Non-pigmented ciliary epithelial cell (primary cell): ENCODE results near the gene MPDU1.
"Not testable (repeated sequence)": the region's sequence is repeated elsewhere in the genome, so short reads cannot be mapped to it uniquely, and the experiment has no call there.

Experiments used
- DNase-seq: peaks from one replicate; pipeline ENCODE4 v3.0.0-alpha.2; 2010; ENCODE audit warnings: low read depth

The MPDU1 gene

GRCh38 chr17:7614425-7615264 lies 31.0 kb downstream of the MPDU1 start, which contains the start of gene FXR2:
Gene FXR2, minus strand, starts transcription at chr17:7614897. Its CDS starts 365 bp downstream, at chr17:7614532.
- DNase-seq: peak; percentile 99

GRCh38 chr17:7615265-7615747 lies 31.7 kb downstream of the MPDU1 start:
- DNase-seq: no peak

- no peak for DNase-seq
Measured at GRCh38 chr17:7618608-7619007, 35.0 kb downstream of the MPDU1 start.

DNA sequence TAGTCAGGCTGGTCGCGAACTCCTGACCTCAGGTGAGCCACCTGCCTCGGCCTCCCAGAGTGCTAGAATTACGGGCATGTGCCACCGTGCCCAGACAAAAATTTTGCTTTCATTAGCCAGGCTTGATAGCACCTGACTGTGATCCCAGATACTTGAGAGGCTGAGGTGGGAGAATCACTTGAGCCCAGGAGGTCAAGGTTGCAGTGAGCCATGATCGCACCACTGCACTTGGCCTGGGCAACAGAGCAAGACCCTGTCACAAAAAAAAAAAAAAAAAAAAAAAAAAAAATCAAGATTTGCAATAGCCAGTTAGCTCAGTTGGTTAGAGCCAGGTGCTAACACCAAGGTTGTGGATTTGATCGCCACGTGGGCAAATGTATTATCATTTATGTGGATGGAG lies 37.2 kb downstream of the MPDU1 start:
- DNase-seq: no peak

- no peak for DNase-seq
Measured at GRCh38 chr17:7623661-7624060, 40.0 kb downstream of the MPDU1 start.

GRCh38 chr17:7625749-7626148 lies 42.1 kb downstream of the MPDU1 start:
- DNase-seq: not testable (repeated sequence)

DNA sequence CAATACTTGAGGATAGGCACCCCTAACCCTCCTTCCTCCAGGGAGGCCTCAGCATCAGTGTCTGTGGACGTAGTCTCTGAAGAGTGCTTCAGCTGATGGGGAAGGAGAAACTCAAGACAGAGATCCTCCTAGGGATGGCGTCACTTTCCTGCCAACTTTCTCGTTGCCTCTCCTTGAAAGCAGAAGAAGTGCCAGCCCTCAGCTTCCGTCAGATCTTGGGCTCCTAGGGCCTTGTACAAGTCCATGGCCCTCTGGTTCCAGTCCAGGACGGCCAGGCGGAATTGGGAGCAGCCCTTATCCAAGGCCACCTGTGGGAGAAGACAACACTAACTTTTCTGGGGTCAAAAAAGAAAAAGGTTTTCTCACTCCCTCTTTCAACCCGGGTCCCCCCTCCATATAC lies 42.7 kb downstream of the MPDU1 start:
- no peak for DNase-seq

GRCh38 chr17:7626956-7627249 lies 43.3 kb downstream of the MPDU1 start:
- DNase-seq: no peak

DNA sequence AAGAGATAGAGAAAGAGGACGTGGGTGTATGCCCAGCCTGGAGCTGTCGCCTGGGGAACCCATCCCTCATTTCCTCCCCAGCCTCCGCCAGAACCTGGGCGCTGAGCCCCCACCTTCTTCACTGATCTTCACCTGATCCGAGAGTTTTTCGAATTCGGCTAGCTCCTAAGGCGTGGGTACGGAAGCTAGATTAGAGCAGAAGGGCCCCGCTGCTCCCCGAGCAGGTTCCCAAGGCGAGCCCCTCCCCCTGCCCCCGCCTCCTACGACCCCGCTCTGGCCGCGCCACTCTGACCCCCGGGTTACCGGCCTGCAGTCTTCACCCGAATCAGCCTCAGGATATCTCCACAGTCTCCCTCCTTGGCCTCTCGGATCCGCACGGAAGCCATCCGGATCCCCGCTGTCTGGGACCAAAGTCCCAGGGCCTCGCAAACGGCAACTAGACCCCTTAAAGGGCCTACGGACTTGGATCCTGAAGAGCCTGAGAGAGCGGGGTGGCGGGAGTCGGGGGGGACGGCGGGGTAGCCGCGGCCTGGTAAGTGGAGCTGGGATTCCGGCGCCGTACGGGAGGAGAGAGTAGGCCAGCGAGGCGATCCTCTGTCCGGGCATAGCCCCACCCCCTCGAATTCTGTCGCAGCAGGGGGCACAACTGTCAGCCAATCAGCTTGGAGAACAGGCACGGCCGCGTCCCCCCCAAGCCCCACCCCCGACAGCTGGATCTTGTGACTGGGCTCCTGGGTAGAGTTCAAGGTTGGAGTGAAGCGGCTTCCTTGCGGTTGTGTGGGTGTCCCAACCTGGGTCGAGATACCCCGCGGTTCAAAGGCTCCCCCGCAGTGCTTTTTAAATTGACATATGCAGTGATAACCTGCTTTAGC lies 43.8 kb downstream of the MPDU1 start, which contains the start of gene SAT2:
SAT2 (minus strand) TSS at position 572 of the 872 bp plus-strand sequence; CDS start at position 386, 186 bp downstream.
- peak; percentile 67 for DNase-seq

DNA sequence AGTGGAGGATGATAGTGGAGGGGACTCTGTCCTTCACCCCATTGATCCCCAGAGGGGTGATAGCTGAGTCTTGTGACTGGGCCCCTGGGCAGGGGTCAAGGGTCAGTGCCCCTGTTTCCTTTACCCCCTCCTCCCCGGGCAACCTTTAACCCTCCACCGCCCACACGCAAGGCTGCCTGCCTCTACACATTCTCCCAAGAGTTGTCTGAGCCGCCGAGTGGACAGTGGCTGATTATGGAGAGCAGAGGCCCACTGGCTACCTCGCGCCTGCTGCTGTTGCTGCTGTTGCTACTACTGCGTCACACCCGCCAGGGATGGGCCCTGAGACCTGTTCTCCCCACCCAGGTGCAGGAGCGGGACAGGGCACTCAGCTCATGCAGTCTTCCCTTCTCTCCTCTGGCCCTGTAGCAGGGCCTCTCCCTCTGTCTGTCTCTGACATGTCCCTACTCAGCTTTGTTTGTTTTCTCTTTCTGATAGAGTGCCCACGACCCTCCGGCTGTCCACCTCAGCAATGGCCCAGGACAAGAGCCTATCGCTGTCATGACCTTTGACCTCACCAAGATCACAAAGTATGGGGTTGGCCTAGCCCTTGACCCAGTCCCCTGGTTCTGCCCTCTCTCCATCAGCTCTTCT lies 46.4 kb downstream of the MPDU1 start, which contains the start of gene SHBG:
SHBG (plus strand) TSS at position 197 of the 633 bp plus-strand sequence; CDS start at position 235, 38 bp downstream.
- no peak for DNase-seq

DNA sequence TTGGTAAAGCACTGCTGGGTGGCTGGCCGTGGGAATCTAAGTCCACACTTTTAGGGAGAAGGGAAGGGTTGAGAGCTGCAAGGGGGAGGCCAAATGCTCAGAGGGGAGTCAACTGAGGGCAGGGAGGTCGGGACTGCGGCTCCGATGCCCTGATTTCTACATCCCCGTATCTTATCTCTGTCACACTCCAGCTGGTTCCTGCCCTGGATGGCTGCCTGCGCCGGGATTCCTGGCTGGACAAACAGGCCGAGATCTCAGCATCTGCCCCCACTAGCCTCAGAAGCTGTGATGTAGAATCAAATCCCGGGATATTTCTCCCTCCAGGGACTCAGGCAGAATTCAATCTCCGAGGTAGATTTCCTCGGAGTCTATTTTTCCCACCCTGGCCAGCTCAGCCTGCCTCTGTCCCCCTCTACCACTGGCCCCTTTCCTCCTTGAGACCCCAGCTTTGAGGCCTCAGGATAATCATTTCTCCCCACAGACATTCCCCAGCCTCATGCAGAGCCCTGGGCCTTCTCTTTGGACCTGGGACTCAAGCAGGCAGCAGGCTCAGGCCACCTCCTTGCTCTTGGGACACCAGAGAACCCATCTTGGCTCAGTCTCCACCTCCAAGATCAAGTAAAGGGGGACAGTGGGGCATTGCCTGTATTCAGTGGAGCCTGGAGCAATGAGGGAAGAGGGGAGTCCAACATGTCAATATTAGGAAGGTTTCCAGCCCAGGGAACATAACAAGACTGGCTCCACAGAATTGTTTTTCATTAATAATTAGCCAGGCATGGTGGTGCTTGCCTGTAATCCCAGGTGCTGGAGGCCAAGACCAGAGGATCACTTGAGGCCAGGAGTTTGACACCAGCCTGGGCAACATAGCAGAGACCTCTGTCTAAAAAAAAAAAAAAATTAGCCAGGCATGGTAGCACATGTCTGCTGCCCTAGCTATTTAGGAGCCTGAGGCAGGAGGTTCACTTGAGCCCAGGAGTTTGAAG lies 48.0 kb downstream of the MPDU1 start:
- DNase-seq: no peak

- DNase-seq: no peak
Measured at GRCh38 chr17:7632492-7632894, 48.8 kb downstream of the MPDU1 start.

DNA sequence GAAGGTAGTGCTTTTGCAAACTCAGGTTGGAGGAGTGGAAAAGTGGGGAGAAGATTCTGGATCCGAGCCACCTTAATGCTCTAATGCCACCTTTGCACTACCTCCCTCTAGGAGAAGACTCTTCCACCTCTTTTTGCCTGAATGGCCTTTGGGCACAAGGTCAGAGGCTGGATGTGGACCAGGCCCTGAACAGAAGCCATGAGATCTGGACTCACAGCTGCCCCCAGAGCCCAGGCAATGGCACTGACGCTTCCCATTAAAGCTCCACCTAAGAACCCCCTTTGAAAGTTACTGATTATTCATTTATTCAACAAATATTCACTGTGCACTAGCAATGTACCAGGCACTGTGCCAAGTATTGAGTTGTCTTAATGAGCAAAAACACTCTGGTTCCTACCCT lies 49.4 kb downstream of the MPDU1 start:
- DNase-seq: no peak

- DNase-seq: no peak
Measured at GRCh38 chr17:7634384-7634783, 50.7 kb downstream of the MPDU1 start.

- DNase-seq: no peak
Measured at GRCh38 chr17:7636163-7636562, 52.5 kb downstream of the MPDU1 start.
